Gastroesophageal sphincter (tissue), 4 donors: Measurements from ENCODE around the gene DPYSL4. TPM values are rescaled to one million over a fixed set of nuclear protein-coding genes. Genes with fewer than 3 reads are reported as not detected.

Experiments
- ATAC-seq: fragments of 150-250 bp; one replicate; pipeline ENCODE4 v1.9.1; 2016; ENCODE audit warnings: mild to moderate bottlenecking, moderate library complexity
- H3K27ac ChIP-seq, 4 donors: fragments of 200-600 bp; sonication (generic) in 3 of 4; 1 replicate in 3 of 4; 2 replicates in 1 of 4; pipeline ENCODE4 v1.5.1; 2016 to 2019
- H3K27me3 ChIP-seq: fragments of 200-600 bp; sonication (generic); one replicate; pipeline ENCODE4 v1.5.1; 2019
- H3K36me3 ChIP-seq, 2 donors: fragments of 200-600 bp; sonication (generic); one replicate each; pipeline ENCODE4 v1.5.1; 2019; ENCODE audit warnings: control low read depth in 1 of 2
- H3K4me1 ChIP-seq, 3 donors: fragments of 200-600 bp; sonication (generic); 1 replicate in 2 of 3; 2 replicates in 1 of 3; pipeline ENCODE4 v1.5.1; 2016 to 2019; ENCODE audit warnings: control low read depth in 2 of 3
- H3K4me3 ChIP-seq, 2 donors: fragments of 200-600 bp; sonication (generic); one replicate each; pipeline ENCODE4 v1.5.1; 2019; ENCODE audit warnings: mild to moderate bottlenecking in 1 of 2, moderate library complexity in 1 of 2
- H3K9me3 ChIP-seq, 3 donors: fragments of 200-600 bp; sonication (generic); one replicate each; pipeline ENCODE4 v1.5.1; 2017 to 2019; ENCODE audit warnings: control low read depth in 2 of 3
- CTCF ChIP-seq, 4 experiments: fragments of 200-600 bp in 2 of 4; fragments of 450-650 bp in 2 of 4; sonication (generic) in 1 of 4; IDR thresholded peaks; one replicate each; pipeline ENCODE4 v1.5.1; 2017 to 2019; ENCODE audit warnings: antibody characterized with exemption in 4 of 4, mild to moderate bottlenecking in 2 of 4, moderate library complexity in 2 of 4
- EP300 ChIP-seq: sonication (generic); formaldehyde crosslinking; IDR thresholded peaks from one replicate; pipeline ENCODE4 v1.6.1; 2017; ENCODE audit warnings: antibody characterized with exemption, mild to moderate bottlenecking
- POLR2A ChIP-seq, 2 donors: fragments of 450-650 bp; IDR thresholded peaks; one replicate each; pipeline ENCODE4 v1.6.1; 2017; ENCODE audit warnings: antibody characterized with exemption in 2 of 2, mild to moderate bottlenecking in 2 of 2, moderate library complexity in 1 of 2
- POLR2AphosphoS5 ChIP-seq: sonication (generic); formaldehyde crosslinking; IDR thresholded peaks from one replicate; pipeline ENCODE4 v1.6.1; 2017; ENCODE audit warnings: antibody characterized with exemption
- WGBS, 2 donors: methylation state at CpG; one replicate each; pipeline ENCODE4 v1.1.5; 2018; ENCODE audit warnings: low coverage in 1 of 2; 5-methylcytosine and 5-hydroxymethylcytosine counted together
- total RNA-seq, 4 donors: library from RNA; depleted of rRNA; stranded (reverse); fragments of >200 nt; gene quantifications; one replicate each; pipeline ENCODE4 v1.1.0, GENCODE V29; 2016

Gene DPYSL4
- total RNA-seq, 4 donors from 2014 or later, result 1.6 to 2.6 (median 1.9) TPM

DNA sequence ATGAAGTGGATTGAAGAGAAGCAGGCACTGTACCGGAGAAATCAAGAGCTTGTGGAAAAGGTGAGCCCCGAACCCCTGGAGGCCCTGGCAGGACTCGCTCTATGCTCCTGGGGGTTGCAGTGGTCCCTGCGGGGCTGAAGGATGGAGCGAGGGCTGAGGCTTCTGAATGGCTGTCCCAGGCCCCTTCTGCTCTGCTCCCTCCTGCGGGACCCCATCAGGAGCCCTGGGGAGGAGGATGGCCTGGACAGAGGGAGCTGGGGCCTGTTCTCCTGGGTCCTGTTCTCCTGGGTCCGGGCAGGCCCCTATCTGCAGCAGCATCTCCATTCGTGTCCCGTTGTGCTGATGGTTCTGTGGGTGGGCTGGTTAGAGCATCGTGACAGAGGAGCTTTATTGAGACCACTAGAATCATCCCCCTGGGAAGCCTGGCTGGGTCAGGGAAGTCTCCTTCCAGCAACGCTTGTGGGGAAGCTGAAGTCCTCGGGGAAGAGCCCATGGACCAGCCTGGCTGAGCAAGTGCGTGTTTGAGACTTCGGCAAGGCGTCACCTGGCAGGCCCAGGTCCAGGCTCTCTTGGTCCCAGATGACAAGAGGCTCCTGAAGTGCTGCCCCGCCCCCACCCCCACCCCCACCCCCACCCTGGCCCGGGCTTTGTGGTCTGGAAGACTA, 41.1 kb upstream of the DPYSL4 start:
- H3K27ac ChIP-seq, result no peak overlapping the region
- peaks cover 0 to 9% (median 0%) of the 10 kb centered on the region in 3 donors for H3K4me1 ChIP-seq
- WGBS, 2 donors, result 82% methylated on average over 3 of the region's 17 CpGs; no CpG with 5 or more reads in 1 of the 2 donors
- peaks cover 20% of the 10 kb centered on the region for H3K27me3 ChIP-seq
- no peak overlapping the region for H3K4me3 ChIP-seq
- ATAC-seq, result no peak
- no peak for TF ChIP-seq EP300
- no peak for TF ChIP-seq POLR2A (IDR thresholded peaks at IDR 0.05)
- no peak for TF ChIP-seq CTCF (IDR thresholded peaks at IDR 0.05)
- TF ChIP-seq POLR2AphosphoS5, result no peak
- peaks cover 0 to 28% of the 10 kb centered on the region in 2 donors for H3K36me3 ChIP-seq
- H3K9me3 ChIP-seq, result no peaks in the 10 kb centered on the region

GRCh38 chr10:132146271-132146671, 40.5 kb upstream of the DPYSL4 start:
- H3K4me1 ChIP-seq, result peaks cover 0 to 9% (median 0%) of the 10 kb centered on the region in 3 donors
- peaks cover 18% of the 10 kb centered on the region for H3K27me3 ChIP-seq
- no peak for TF ChIP-seq POLR2AphosphoS5
- TF ChIP-seq POLR2A (IDR thresholded peaks at IDR 0.05), result no peak
- TF ChIP-seq EP300, result no peak
- no peak for TF ChIP-seq CTCF (IDR thresholded peaks at IDR 0.05)
- H3K36me3 ChIP-seq, result peaks cover 0 to 29% of the 10 kb centered on the region in 2 donors
- no peak overlapping the region for H3K27ac ChIP-seq
- no peak for ATAC-seq
- no peak overlapping the region for H3K4me3 ChIP-seq
- no CpG with 5 or more reads among the region's 8 CpGs for WGBS, 2 donors
- H3K9me3 ChIP-seq, result no peaks in the 10 kb centered on the region

DNA sequence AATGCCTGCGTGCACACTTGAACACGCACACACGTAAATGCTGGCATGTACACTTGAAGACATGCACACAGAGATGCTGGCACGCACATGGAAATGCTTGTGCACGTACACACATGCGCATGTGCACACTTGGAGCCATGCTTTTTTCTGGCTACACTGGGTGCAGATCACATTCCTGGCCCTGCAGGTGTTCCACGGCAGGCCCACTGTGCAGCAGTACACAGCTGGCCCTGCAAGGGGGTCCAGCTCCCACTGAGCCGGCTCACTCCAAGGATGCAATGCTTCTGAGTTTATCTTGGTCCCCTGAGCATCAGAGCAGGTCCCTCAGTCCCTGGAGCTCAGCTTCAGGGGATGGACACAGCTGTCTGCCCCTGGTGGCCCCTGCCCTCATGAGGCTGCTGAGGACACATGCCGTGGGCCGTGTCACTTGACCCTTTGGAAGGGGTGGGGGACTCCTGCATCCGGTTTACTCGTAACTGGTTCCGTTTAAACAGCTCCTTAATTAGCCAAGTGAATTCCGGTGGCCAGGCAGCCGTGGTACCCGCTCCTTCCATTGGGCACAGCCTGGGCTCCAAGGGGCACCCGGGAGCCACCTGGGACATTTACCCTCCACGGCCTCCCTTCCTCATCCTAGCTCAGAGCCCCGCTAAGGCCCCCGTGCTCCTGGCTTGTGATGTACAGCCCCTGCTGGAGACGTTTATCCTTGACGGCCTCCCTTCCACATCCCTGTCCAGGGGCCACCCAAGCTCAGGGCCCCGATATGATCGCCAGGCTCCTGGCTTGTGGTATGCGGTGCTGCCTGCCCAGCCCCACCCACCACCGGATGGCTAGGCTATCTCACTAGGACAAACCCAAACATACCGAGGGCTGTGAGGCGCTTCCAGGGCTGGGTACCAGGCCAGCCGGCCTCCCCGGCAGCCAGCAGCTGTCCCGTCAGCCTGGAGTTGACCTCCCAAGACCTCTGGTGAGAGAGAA, 39.5 kb upstream of the DPYSL4 start:
- H3K4me1 ChIP-seq, result peaks cover 0 to 6% (median 0%) of the 10 kb centered on the region in 3 donors
- H3K36me3 ChIP-seq, result peaks cover 0 to 38% of the 10 kb centered on the region in 2 donors
- TF ChIP-seq CTCF (IDR thresholded peaks at IDR 0.05) (no peak), POLR2AphosphoS5 (no peak), EP300 (no peak), POLR2A (IDR thresholded peaks at IDR 0.05) (no peak)
- no peak overlapping the region for H3K4me3 ChIP-seq
- no peak overlapping the region for H3K27ac ChIP-seq
- H3K27me3 ChIP-seq, result peaks cover 9% of the 10 kb centered on the region
- WGBS, 2 donors, result 100% methylated on average over 3 of the region's 31 CpGs; no CpG with 5 or more reads in 1 of the 2 donors
- ATAC-seq, result no peak
- H3K9me3 ChIP-seq, result no peaks in the 10 kb centered on the region

DNA sequence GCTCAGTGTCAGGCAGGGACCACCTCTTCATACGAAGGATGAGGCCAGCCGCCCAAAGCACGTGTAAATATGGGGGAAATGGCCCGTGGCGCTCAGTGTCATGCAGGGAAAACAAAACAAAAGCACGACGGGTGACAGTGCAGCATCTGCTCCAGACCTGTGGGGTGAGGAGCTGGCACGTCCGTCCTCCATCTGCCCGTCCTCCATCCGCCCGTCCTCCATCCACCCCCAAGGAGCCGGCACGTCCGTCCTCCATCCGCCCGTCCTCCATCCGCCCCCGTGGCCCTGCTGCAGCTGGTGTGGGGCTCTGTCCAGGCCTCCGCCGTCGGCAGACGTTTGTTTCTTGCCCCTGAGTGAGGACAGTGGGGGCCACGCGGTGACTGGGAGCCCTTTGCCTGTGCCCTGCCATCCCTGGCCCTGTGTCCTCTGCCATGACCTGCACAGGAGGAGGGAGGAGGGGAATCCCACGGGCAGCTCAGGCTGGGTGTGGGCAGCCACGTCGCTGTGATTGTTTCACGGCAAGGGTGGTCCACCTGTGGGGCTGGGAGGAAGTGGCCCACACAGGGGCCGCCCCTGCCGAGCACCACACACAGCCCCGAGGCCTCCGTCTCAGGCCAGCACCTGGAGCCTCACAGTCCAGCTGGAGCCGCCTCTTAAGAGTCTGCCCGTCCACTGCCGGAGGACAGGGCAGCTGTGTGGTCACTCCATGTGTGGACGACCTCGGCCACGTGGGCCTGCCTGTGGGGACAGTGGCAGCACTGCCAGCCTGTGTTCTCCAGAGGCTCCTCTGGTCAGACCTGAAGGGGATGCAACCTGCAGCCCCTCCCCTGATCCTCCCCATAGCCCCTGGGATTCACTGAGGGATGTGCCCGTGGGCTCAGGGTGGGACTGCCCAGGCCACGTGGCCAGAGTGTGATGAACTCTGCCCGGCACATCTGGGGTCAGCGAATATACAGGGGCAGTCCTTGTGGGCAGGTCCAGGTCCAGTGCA, 38.2 kb upstream of the DPYSL4 start:
- WGBS, 2 donors, result 71% methylated on average over 11 of the region's 43 CpGs; no CpG with 5 or more reads in 1 of the 2 donors
- H3K27ac ChIP-seq, result no peak overlapping the region
- no peak for ATAC-seq
- TF ChIP-seq CTCF (IDR thresholded peaks at IDR 0.05) (no peak), POLR2AphosphoS5 (no peak), EP300 (no peak), POLR2A (IDR thresholded peaks at IDR 0.05) (no peak)
- no peaks in the 10 kb centered on the region for H3K9me3 ChIP-seq
- H3K27me3 ChIP-seq, result no peaks in the 10 kb centered on the region
- H3K4me1 ChIP-seq, result no peaks in the 10 kb centered on the region
- peaks cover 0 to 52% of the 10 kb centered on the region in 2 donors for H3K36me3 ChIP-seq
- no peak overlapping the region for H3K4me3 ChIP-seq
